Osteocyte (in vitro differentiated cells): ENCODE data around the gene CLNK. TPM values are rescaled to one million over a fixed set of nuclear protein-coding genes. Genes with fewer than 3 reads are reported as not detected.

ENCODE experiments used
- DNase-seq: peaks from one replicate; pipeline ENCODE4 v3.0.0; 2021; ENCODE audit warnings: mixed read lengths; ENCODE audit not compliant: unreplicated experiment; ENCODE audit errors: extremely low spot score
- H3K27ac Mint-ChIP-seq: one replicate; pipeline ENCODE4 v1.8.0; 2021; ENCODE audit warnings: mild to moderate bottlenecking, mixed read lengths; ENCODE audit not compliant: unreplicated experiment
- H3K27me3 Mint-ChIP-seq: one replicate; pipeline ENCODE4 v1.8.0; 2021; ENCODE audit warnings: mixed read lengths; ENCODE audit not compliant: unreplicated experiment
- H3K36me3 Mint-ChIP-seq: one replicate; pipeline ENCODE4 v1.8.0; 2021; ENCODE audit warnings: mixed read lengths; ENCODE audit not compliant: unreplicated experiment
- H3K4me1 Mint-ChIP-seq: one replicate; pipeline ENCODE4 v1.8.0; 2021; ENCODE audit warnings: mixed read lengths; ENCODE audit not compliant: unreplicated experiment
- H3K4me3 Mint-ChIP-seq: one replicate; pipeline ENCODE4 v1.8.0; 2021; ENCODE audit warnings: mild to moderate bottlenecking, moderate library complexity, mixed read lengths; ENCODE audit not compliant: unreplicated experiment
- H3K9me3 Mint-ChIP-seq: one replicate; pipeline ENCODE4 v1.8.0; 2021; ENCODE audit warnings: mixed read lengths; ENCODE audit not compliant: unreplicated experiment
- CTCF ChIP-seq: fragments of 200-600 bp; sonication (generic); IDR thresholded peaks from 2 replicates; pipeline ENCODE4 v1.5.0; 2021; ENCODE audit warnings: antibody characterized with exemption, mild to moderate bottlenecking, moderate library complexity
- total RNA-seq: library from RNA; stranded (reverse); gene quantifications from 2 replicates; pipeline ENCODE4 v1.2.1, GENCODE V29; 2021

CLNK gene
- total RNA-seq, 1 donor from 2014 or later: not detected

- Mint-ChIP-seq H3K4me1 (peaks cover 11% of the 10 kb centered on the region), H3K27ac (no peak overlapping the region), H3K9me3 (no peaks in the 10 kb centered on the region), H3K36me3 (no peaks in the 10 kb centered on the region), H3K4me3 (no peak overlapping the region), H3K27me3 (no peaks in the 10 kb centered on the region)
- TF ChIP-seq CTCF: no peak
- DNase-seq: no peak
Observed at GRCh38 chr4:10613926-10614478, 70.6 kb downstream of the CLNK start.

- H3K4me3 Mint-ChIP-seq: no peak overlapping the region
- no peak overlapping the region for H3K27ac Mint-ChIP-seq
- no peaks in the 10 kb centered on the region for H3K27me3 Mint-ChIP-seq
- DNase-seq: no peak
- no peak for TF ChIP-seq CTCF
- H3K4me1 Mint-ChIP-seq: peaks cover 11% of the 10 kb centered on the region
- H3K9me3 Mint-ChIP-seq: no peaks in the 10 kb centered on the region
- H3K36me3 Mint-ChIP-seq: no peaks in the 10 kb centered on the region
Observed at GRCh38 chr4:10612476-10612875, 72.1 kb downstream of the CLNK start.

GRCh38 chr4:10611673-10612072 is 72.9 kb downstream of the CLNK start:
- Mint-ChIP-seq H3K4me3 (no peak overlapping the region), H3K27ac (peak overlapping the region; percentile 19), H3K4me1 (peaks cover 11% of the 10 kb centered on the region), H3K27me3 (no peaks in the 10 kb centered on the region), H3K36me3 (no peaks in the 10 kb centered on the region), H3K9me3 (no peaks in the 10 kb centered on the region)
- no peak for DNase-seq
- no peak for TF ChIP-seq CTCF

- no peak overlapping the region for H3K4me3 Mint-ChIP-seq
- no peaks in the 10 kb centered on the region for H3K27me3 Mint-ChIP-seq
- no peaks in the 10 kb centered on the region for H3K9me3 Mint-ChIP-seq
- no peak for DNase-seq
- no peaks in the 10 kb centered on the region for H3K36me3 Mint-ChIP-seq
- TF ChIP-seq CTCF: no peak
- H3K4me1 Mint-ChIP-seq: peaks cover 21% of the 10 kb centered on the region
- H3K27ac Mint-ChIP-seq: no peak overlapping the region
Observed at GRCh38 chr4:10608501-10609219, 75.9 kb downstream of the CLNK start.

- DNase-seq: no peak
- Mint-ChIP-seq H3K4me3 (no peak overlapping the region), H3K36me3 (no peaks in the 10 kb centered on the region), H3K9me3 (no peaks in the 10 kb centered on the region), H3K4me1 (peaks cover 21% of the 10 kb centered on the region), H3K27ac (no peak overlapping the region), H3K27me3 (no peaks in the 10 kb centered on the region)
- no peak for TF ChIP-seq CTCF
Observed at GRCh38 chr4:10607206-10607605, 77.4 kb downstream of the CLNK start.
